K562 treated with DMSO at 1 percent for 48 hours (cell line): Measurements from ENCODE around the gene KLHL1. TPM values are rescaled to one million over a fixed set of nuclear protein-coding genes. Genes with fewer than 3 reads are reported as not detected.

Experiments
- total RNA-seq: library from RNA; unstranded; fragments of 300-600 nt; gene quantifications from 2 replicates; pipeline ENCODE4 v1.2.3, GENCODE V29; 2022; ENCODE audit warnings: low replicate concordance; ENCODE audit errors: extremely low read depth

The KLHL1 gene
- total RNA-seq, result not detected in 2 replicates

GRCh38 chr13:70108356-70109105, at the start of gene KLHL1:
Gene KLHL1 (minus strand): TSS chr13:70108452. CDS start chr13:70107699, 753 bp downstream.

GRCh38 chr13:70107498-70108281, 562 bp downstream of the KLHL1 start, which contains the start of gene ATXN8OS:
Gene ATXN8OS (plus strand): TSS chr13:70107826.

Other genes with a start within 250 kb of the KLHL1 start
- not detected in 2 replicates for gene ATXN8OS, start 626 bp downstream of the KLHL1 start, total RNA-seq